Renal cortical epithelial cell (primary cell): ENCODE measurements around the gene AKAP8. TPM values are rescaled to one million over a fixed set of nuclear protein-coding genes. Genes with fewer than 3 reads are reported as not detected.

Experiments used
- DNase-seq: peaks from one replicate; pipeline ENCODE4 v3.0.0-alpha.2; 2011; ENCODE audit warnings: low read depth
- total RNA-seq: library from RNA; depleted of rRNA; stranded (reverse); fragments of >200 nt; gene quantifications from 2 replicates; pipeline ENCODE4 v1.2.3, GENCODE V29; 2014

AKAP8 gene
- total RNA-seq, 1 donor from 2014 or later, result 23.5 TPM

DNA sequence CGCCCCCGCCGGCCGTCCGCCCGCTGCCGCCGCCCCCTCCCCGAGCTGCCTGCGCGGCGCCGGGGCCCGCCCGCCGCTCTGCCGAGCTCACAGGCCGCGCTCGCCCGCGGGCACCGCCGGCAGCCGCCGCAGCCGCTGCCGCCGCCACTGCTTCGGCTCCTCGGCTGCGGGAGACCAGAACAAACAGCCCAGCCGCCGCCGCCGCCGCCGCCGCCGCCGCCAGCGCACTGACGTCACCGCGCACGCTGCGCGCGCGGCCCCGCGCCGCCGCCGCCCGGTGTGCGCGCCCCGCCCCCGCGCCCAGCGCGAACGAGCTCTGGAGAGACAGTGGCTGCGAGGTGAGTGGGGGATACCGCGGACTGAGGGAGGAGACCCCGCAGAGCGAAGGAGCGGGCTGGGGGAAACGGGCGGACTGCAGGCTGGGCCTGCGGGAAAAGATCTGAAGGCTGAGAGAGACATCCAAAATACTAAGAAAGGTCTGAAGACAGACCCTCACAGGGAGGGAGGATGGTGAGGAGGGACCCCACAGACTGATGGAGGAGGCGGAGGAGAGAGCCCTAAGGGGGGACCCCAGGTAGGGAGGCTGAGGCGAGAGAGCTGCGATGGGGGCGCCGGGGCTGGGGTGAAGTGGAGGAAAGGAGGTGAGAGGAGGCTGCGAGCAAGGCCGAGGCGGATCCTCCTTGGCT lies 47.1 kb downstream of the AKAP8 start, which contains the start of gene BRD4:
TSS of gene BRD4 (minus strand) at position 229 of the 686 bp plus-strand sequence. CDS start 59,440 bp downstream, outside the sequence.
- DNase-seq, result no peak

DNA sequence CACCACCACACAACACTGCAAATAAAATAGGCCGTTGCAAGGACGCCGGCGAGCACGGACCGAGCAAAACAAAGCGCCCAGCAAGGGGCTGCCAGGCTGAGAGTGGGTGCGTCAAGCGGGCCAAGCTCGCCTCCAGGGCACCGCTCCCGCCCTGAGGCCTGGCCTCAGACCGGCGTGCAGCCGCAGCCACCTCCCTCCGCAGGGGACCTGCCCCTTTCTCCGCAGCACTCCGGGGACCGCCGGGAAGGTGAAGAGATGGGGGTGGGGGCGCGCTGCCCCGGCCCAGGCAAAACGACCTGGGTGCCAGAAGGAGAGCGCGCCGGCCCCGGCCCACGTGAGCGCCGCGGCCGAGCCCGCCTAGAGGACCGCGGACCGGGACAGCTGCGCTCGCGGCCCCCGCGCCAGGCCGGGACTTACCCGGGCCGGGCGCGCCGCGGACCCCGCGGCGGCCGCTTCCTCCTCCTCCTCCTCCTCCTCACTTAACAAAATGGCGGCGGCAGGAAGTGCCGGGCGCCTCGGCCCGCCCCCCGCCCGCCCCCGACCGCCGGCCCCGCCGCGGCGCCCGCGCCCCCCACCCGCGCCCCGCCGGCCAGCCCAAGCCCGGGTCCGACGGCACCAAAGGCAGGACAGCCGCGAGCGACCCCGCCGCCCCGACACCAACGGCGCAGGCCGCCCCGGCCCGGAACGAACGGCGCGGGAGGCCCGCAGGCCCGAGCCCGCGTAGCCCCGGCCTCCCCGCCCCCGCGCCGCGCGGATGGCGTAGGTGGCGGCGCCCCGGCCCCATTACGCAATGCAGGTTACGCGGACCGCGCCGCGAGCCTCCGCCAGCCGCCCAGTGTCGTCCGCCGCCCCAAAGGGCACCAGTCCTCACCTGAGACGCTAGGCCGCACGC lies 47.9 kb downstream of the AKAP8 start:
- DNase-seq, result no peak

DNA sequence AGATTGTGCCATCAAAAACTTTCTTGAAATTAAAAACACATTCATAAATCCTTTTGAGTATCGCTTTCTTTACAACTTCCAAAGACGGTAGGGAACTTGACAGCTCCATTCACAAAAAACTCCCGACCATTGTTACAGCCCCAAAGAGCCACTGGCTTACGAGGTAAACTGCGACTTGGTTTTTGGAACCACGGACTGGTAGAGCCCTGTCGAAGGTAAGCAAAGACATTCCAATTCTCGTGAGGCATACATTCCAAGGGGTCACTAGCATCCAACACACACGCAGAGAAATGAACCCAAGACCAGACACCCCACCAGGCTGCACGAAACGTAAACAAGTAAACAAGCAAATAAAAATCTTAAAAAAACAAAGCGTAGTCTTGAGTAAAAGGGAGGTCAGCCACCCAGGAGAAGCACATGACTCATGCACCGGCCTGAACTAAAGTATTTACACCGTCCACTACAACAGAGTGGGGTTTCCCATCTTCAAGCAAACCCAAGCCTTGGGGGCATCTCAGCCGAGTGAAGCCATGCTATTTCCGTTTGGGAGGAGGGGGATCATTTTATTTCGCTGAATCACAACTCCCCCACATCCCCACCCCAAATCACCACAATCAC lies 48.7 kb downstream of the AKAP8 start:
- DNase-seq, result peak; percentile 96

DNA sequence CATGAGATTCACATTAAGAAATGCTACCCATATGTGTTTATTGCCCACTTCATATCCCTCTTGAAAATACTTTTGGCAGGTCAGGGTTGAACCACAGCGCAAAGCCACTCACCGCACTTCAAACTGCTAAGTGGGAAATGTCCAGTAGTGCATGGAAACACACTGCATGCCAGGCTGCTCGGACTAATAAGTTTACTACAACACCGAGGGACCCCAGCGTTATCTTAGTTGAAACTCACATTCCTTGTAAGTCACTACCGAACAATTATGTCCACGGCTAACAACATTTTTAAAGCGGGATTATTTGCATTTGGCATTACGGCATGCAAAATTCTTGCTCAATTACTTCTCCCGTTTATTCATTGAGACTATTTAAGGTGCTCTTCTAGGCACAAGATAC lies 51.3 kb downstream of the AKAP8 start:
- DNase-seq, result peak; percentile 60

DNA sequence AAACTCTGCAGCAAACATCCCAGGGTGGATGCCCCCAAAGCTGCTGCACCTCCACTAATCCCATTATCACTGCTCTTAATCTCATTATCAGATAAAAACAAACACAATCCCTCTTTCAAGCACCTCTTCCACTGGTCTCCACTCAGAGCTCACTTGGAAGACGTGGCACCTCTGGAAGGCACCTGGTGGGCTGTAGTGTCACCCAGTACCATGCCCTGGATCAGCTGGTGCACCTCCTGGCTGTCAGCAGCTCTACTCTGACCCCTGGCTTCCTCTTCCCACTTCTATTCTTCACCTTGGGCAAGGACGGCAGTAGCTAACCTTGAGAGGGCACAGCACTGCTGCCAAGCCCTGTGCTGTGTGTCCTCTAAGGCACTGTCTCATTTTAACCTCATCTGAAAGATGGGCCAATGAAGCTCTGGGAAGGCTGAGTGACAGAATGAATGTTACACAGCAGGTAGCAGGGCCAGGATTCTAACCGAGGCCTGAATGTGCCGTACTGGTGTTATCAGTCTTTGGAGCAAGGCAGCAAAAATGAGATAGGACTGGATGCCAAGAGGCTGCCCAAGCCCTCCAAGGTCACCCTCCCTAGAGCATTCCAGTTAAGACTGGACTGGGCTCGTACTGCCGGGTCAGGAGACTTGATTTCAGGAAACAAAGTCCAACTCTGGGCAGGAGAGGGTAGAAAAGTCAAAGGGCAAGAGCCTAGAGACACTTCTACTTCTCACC lies 54.6 kb downstream of the AKAP8 start:
- DNase-seq, result no peak

DNA sequence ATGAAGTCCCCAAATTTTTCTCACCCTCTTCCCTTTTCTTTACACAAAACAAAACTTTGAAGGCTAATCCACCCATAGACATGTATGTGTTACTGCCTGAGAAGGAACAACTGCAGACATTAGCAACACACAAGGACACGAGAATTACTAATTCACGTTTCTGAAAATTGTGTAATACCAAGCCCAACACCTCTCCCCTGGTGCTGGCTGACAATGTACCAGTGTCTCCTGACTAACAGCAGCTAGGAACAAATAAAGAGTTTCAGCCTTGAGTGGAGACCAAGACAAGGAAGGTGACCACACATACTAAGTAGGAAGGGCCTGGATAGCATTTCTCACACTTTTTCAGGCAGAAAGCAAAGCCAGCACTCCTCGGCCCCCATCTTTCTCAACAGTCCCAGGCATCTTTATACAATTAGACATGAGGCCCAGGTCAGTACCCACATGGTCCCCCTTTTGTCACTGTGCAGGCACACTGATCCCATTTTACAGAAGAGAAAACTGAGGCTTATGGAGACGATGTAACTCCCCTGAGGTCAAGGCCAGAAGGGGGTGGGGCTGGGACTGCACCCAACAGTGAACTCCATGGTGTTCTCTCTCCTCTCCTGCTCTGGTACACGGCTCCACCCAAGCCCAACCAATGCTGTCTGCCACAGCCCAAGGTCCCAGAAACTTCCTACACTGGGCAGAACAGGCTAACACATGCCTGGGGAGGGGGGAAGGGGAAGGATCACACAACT lies 55.9 kb downstream of the AKAP8 start:
- DNase-seq, result peak; percentile 84

DNA sequence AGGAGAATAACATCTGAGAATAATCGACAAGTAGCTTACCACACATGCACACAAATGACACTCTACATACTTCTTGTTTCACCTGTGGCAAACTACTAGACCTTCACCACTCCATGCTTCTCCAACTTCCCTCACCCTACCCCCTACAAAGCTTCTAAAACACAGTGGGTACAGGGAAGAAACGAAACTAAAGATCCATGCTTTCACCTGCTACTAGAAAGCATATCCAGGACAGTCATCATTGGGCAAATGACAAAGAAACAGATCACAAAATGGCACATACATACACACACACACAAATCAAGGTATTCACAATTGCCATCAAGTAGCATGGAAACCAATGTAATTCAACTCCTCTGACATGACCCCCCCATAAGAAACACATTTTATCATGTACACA lies 57.8 kb downstream of the AKAP8 start:
- DNase-seq, result no peak

DNA sequence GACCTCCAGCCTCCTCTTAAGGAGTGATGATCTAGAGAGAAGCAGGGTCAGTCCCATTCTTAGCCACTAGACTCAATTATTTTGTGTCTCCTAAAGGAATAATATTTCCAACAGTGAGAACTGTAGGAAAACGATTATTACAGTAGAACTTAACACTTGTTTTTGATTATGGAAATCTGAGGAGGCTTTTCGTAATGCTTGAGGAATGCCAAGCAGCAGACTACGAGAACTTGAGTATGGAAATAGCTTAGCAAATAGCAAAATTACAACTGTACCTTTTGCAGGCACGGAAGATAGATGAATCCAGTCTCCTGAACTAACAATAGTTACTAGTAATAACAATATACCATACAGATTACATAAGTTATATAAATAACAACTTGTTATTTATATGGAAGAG lies 59.5 kb downstream of the AKAP8 start:
- no peak for DNase-seq

DNA sequence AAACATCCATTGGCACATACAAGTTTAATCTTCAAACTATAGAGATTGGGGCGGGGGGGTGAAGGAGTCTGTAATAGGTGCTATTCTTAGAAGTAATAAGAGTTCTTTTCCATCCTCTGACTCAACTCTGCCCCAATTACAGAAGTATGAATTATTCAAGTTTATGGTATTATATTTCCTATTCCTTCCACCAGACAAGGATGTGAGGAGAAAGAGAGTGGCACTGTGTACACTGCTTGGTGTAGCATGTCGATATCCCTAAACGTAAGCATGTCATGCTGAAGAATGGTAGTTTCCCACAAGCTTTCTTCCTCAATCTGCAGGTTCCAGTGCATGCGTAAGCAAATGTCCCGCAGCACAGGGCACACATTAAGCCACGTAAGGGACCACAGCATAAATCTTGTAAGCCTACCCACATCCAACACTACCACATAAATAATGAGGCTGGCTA lies 61.3 kb downstream of the AKAP8 start:
- peak; percentile 61 for DNase-seq

DNA sequence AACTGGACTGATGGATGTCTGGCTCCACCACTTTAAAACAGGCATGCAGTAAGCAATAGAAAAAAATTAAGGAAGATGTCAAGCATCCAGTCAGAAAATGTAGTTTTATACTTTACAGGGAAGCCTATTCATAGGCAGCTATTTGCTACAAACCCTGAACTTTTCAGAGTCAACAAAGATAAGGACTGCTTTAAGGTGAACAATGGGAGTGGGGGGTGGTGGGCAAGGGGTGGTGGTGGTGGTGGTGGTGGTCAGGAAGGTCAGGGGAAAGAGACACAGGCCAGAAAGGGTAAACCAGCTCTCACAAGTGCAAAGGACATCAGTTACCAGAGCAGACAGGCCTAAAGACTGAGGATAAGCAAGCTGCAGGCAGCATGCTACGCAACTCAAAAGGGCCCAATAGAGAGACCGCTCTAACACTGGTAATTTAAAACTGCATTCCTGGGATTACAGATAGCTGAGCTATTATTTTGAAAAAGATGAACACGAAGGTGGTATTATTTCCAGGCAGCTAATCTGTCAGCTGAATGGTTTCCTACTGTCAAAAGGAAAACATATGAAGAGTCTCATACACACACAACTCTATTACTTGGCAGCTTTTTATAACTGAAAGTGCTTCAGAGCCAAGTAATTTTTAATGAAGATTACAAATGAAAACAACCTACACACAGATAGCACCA lies 62.1 kb downstream of the AKAP8 start:
- no peak for DNase-seq

DNA sequence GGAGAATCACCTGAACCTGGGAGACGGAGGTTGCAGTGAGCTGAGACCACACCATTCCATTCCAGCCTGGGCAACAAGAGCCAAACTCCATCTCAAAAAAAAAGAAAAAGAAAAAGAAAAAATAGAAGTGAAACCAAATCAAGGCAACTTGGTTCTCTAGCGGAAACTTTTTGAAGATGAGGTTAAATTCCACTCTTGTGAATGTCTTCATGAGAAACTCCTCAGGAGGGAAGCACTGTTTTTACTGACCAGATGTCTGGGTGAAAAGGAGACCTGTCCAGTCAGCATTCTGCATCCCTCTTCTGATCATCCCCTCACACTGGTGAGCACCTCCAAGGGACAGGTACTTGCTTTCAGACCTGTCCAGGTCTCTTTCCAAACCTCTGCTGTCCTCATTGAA lies 63.1 kb downstream of the AKAP8 start:
- DNase-seq, result no peak

DNA sequence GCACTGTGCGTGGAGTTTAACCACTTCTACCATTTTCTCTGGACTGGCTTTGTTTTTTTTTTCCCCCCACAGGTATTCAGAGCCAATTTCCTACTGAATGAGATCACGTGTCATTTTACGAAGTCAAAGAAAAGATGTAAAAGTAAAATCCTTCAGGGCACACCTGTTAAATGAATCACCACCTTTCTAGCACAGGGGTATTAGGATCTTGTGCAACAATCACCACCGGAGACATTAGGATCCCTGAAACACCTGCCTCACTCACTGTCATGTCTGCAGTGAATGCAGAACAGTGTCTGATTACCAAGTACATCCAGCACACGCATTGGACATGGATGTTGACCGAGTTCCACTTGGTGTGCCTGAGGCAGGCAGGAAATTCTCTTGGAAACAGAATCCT lies 64.5 kb downstream of the AKAP8 start:
- DNase-seq, result peak; percentile 45

DNA sequence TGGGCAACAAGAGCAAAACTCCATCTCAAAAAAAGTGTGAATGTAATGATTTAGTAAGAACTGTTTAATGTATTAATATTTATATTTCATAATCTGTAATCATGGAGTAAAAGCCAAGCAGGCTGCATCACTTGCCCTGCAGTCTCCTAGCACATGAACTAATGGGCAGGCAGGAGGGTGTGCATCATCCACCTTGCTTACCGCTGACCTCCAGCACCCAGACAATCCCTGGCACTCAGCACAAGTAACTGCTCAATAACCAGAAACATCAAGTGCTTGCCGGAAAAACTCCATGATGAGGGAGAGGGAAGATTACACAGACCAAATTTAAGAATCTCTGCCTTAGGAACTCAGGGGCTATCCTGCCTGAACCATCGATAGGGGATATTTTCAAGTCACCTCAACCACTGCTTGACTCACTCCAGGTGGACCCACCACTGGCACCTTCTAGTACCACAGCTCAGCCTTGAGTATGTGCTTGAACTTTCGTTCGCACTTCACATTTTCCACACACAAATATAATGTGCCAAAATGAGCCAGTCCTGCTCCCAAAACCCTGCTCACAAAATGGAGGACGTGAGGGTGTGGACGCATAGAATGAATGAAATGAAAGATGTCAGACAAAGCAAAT lies 65.8 kb downstream of the AKAP8 start:
- DNase-seq, result no peak

DNA sequence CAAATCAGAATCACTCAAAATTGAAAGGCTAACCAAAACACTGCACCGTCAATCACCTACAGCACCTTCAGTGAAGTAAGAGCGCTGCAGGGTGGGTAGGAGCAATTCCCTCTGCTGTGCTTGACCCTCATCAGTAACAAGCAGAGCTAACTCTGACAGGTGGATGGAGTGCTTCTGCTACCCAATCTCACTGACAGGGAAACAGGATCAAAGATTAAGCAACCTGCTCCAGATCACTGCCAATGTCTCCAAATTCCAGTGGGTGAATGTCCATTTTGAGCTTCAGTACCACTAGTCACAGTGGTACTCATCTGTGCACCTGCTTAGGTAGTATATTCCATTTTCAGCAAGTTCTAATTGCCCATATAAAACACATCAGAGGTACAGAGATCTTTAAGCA lies 72.4 kb downstream of the AKAP8 start:
- no peak for DNase-seq

DNA sequence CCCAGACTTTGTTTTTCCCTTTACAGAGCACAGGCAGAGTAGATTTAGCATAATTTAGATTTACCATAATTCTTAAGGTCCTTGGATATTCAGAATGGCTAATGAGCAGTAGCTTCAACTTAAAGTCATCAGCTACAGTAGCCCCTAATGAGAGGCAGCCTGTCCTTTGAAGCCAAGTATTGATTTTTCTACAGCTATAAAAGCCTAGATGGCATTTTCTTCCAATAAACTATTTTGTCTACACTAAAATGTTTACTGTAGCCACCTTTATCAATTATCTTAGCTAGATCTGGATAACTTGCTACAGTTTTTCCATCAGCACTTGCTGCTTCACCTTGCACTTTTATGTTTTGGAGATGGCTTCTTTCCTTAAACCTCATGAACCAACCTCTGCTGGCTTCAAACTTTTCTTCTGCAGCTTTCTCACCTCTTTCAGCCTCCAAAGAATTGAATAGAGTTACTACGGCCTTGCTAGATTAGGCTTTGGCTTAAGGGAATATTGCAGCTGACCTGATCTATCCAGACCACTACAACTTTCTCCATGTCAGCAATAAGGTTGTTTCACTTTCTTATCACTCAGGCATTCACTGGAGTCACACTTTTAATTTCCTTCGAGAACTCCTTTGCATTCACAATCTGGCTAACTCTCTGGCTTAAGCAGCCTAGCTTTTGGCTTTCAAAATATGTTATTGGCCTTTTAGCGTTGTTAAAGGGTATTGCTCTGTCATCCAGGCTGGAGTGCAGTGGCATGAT lies 73.8 kb downstream of the AKAP8 start:
- no peak for DNase-seq

DNA sequence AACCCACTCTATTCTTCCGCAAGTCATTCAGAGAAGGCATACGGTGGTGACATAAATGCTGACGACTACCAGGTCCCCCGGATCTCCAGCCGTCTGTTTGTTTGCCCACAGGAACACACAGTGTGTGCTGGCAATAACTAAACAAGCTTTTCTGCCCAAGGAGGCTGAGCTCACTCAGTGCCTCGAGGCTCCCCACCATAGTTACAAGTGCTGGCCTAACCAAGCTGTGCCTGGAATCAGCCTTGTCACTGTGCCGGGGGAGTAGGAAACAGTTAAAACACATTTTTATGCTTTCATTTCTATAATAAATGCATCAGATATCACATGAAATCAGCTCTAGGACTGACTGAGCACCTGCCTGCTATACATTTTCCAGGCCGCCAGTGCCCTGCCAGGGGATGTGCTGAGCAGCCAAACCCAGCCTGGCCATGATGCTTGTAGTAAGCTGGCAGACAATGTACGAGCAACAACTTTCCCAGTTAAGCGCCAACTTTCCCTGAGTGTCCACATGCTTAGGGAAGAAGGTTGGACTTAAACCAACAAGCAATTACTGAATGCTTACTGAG lies 75.4 kb downstream of the AKAP8 start:
- DNase-seq, result no peak
